Neural progenitor cell (in vitro differentiated cells): Measurements from ENCODE around the gene ZBED4. TPM values are rescaled to one million over a fixed set of nuclear protein-coding genes. Genes with fewer than 3 reads are reported as not detected.

Experiments
- DNase-seq: peaks from one replicate; pipeline ENCODE4 v3.0.0-alpha.2; 2016; ENCODE audit warnings: low spot score
- H2AFZ ChIP-seq: fragments of 200-600 bp; sonication (generic); replicated peaks from 2 replicates; pipeline ENCODE4 v1.6.1; 2016; ENCODE audit warnings: antibody characterized with exemption
- H3F3A ChIP-seq: fragments of 200-600 bp; sonication (generic); 2 replicates; pipeline ENCODE4 v1.6.1; 2016; ENCODE audit warnings: antibody characterized with exemption, low read depth
- H3K27ac ChIP-seq: fragments of 200-600 bp; sonication (generic); 2 replicates; pipeline ENCODE4 v1.5.1; 2016; ENCODE audit warnings: mild to moderate bottlenecking
- H3K27me3 ChIP-seq: fragments of 200-600 bp; sonication (generic); 2 replicates; pipeline ENCODE4 v1.6.1; 2016; ENCODE audit warnings: mild to moderate bottlenecking, moderate library complexity
- H3K36me3 ChIP-seq: fragments of 200-600 bp; sonication (generic); 2 replicates; pipeline ENCODE4 v1.5.1; 2016
- H3K4me1 ChIP-seq: fragments of 200-600 bp; sonication (generic); 2 replicates; pipeline ENCODE4 v1.6.1; 2016; ENCODE audit warnings: mixed run types
- H3K4me2 ChIP-seq: fragments of 200-600 bp; sonication (generic); 2 replicates; pipeline ENCODE4 v1.6.1; 2016
- H3K4me3 ChIP-seq: fragments of 200-600 bp; sonication (generic); 2 replicates; pipeline ENCODE4 v1.5.1; 2016
- H3K79me2 ChIP-seq: fragments of 200-600 bp; sonication (generic); 2 replicates; pipeline ENCODE4 v1.6.1; 2016; ENCODE audit warnings: low read depth
- H3K9ac ChIP-seq: fragments of 200-600 bp; sonication (generic); 2 replicates; pipeline ENCODE4 v1.6.1; 2016
- H3K9me3 ChIP-seq: fragments of 200-600 bp; sonication (generic); 2 replicates; pipeline ENCODE4 v1.5.1; 2016; ENCODE audit warnings: low read depth
- H4K20me1 ChIP-seq: fragments of 200-600 bp; sonication (generic); 2 replicates; pipeline ENCODE4 v1.6.1; 2016; ENCODE audit warnings: low read depth
- H3K27ac Mint-ChIP-seq: 3 replicates; pipeline ENCODE4 v1.8.0; 2021; ENCODE audit warnings: mixed read lengths
- H3K27me3 Mint-ChIP-seq: 2 replicates; pipeline ENCODE4 v1.8.0; 2022; ENCODE audit warnings: low read depth, mild to moderate bottlenecking, inconsistent platforms, moderate library complexity, mixed read lengths; ENCODE audit not compliant: insufficient read depth
- H3K36me3 Mint-ChIP-seq: 3 replicates; pipeline ENCODE4 v1.8.0; 2021; ENCODE audit warnings: mixed read lengths
- H3K4me1 Mint-ChIP-seq: 3 replicates; pipeline ENCODE4 v1.8.0; 2021; ENCODE audit warnings: mixed read lengths
- H3K4me3 Mint-ChIP-seq: 3 replicates; pipeline ENCODE4 v1.8.0; 2021; ENCODE audit warnings: mild to moderate bottlenecking, moderate library complexity, mixed read lengths
- H3K9me3 Mint-ChIP-seq: 3 replicates; pipeline ENCODE4 v1.8.0; 2020; ENCODE audit warnings: mixed read lengths
- EZH2 ChIP-seq: fragments of 200-600 bp; sonication (generic); IDR thresholded peaks from 2 replicates; pipeline ENCODE4 v1.6.1; 2017; ENCODE audit warnings: antibody characterized with exemption, mild to moderate bottlenecking, moderate library complexity
- EZH2phosphoT487 ChIP-seq: fragments of 200-600 bp; sonication (generic); IDR thresholded peaks from 2 replicates; pipeline ENCODE4 v1.6.1; 2017; ENCODE audit warnings: antibody characterized with exemption
- total RNA-seq: library from RNA; depleted of rRNA; stranded (reverse); fragments of >200 nt; gene quantifications from 2 replicates; pipeline ENCODE4 v1.2.3, GENCODE V29; 2015; ENCODE audit warnings: low replicate concordance
- TF ChIP-seq, protein P1 (sequence below): fragments of 200-600 bp; sonication (generic); IDR thresholded peaks from 2 replicates; pipeline ENCODE4 v1.5.1; 2017; ENCODE audit warnings: antibody characterized with exemption, mild to moderate bottlenecking

Gene ZBED4
- total RNA-seq, 1 donor from 2014 or later: 23.1 TPM

DNA sequence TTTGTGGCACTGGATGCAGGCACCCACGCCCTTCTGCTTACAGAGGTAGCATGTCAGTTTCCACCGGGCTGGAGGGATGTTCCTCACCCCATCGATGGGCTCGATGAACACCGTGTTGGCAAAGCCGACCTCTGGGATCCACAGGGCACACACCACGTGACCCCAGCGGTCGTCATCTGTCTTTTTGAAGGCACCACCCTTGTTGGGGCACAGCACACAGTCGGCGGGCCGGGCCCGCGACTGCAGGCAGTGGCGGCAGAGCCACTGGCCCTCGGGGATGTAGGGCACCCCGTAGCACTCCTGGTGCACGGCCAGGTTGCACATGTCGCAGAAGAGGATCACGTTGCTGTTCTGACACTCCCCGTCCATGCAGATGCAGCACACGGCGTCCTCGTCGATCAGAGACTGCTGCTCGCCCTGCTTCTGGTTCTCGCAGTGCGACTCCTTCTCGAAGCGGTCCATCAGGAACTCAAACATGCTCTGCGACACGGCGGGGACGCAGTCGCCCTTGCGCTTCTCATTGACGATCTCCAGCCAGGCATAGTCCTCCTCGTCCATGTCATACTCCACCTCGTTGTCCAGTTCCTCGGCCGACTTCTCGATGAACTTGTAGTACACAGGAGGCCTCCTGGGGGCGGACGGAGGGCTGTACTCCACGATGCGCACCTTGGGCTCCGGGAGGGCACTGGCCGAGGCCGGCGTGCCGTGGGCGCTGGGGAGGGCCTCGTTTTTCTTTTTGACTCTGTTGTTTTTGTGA lies 30.2 kb upstream of the ZBED4 start:
- no peak overlapping the region for H3K4me2 ChIP-seq
- peaks cover 39% of the 10 kb centered on the region for H3K36me3 Mint-ChIP-seq
- H3K27me3 Mint-ChIP-seq: peaks cover 9% of the 10 kb centered on the region
- no peak overlapping the region for H3K9ac ChIP-seq
- H3F3A ChIP-seq: no peaks in the 10 kb centered on the region
- peaks cover 26% of the 10 kb centered on the region for H3K4me1 Mint-ChIP-seq
- no peaks in the 10 kb centered on the region for H3K9me3 Mint-ChIP-seq
- no peak overlapping the region for H3K4me3 ChIP-seq
- peak overlapping the region; percentile 64 for H3K4me3 Mint-ChIP-seq
- TF ChIP-seq, protein P1, sequence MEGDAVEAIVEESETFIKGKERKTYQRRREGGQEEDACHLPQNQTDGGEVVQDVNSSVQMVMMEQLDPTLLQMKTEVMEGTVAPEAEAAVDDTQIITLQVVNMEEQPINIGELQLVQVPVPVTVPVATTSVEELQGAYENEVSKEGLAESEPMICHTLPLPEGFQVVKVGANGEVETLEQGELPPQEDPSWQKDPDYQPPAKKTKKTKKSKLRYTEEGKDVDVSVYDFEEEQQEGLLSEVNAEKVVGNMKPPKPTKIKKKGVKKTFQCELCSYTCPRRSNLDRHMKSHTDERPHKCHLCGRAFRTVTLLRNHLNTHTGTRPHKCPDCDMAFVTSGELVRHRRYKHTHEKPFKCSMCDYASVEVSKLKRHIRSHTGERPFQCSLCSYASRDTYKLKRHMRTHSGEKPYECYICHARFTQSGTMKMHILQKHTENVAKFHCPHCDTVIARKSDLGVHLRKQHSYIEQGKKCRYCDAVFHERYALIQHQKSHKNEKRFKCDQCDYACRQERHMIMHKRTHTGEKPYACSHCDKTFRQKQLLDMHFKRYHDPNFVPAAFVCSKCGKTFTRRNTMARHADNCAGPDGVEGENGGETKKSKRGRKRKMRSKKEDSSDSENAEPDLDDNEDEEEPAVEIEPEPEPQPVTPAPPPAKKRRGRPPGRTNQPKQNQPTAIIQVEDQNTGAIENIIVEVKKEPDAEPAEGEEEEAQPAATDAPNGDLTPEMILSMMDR: no peak
- TF ChIP-seq EZH2 (no peak), EZH2phosphoT487 (no peak)
- H4K20me1 ChIP-seq: peaks cover 85% of the 10 kb centered on the region
- H3K79me2 ChIP-seq: peaks cover 92% of the 10 kb centered on the region
- no peak for DNase-seq
- H3K27ac Mint-ChIP-seq: no peak overlapping the region
- H3K9me3 ChIP-seq: no peaks in the 10 kb centered on the region
- H3K4me1 ChIP-seq: peaks cover 11% of the 10 kb centered on the region
- H3K27me3 ChIP-seq: no peaks in the 10 kb centered on the region
- no peak overlapping the region for H3K27ac ChIP-seq
- H2AFZ ChIP-seq: no peak overlapping the region
- H3K36me3 ChIP-seq: no peaks in the 10 kb centered on the region

DNA sequence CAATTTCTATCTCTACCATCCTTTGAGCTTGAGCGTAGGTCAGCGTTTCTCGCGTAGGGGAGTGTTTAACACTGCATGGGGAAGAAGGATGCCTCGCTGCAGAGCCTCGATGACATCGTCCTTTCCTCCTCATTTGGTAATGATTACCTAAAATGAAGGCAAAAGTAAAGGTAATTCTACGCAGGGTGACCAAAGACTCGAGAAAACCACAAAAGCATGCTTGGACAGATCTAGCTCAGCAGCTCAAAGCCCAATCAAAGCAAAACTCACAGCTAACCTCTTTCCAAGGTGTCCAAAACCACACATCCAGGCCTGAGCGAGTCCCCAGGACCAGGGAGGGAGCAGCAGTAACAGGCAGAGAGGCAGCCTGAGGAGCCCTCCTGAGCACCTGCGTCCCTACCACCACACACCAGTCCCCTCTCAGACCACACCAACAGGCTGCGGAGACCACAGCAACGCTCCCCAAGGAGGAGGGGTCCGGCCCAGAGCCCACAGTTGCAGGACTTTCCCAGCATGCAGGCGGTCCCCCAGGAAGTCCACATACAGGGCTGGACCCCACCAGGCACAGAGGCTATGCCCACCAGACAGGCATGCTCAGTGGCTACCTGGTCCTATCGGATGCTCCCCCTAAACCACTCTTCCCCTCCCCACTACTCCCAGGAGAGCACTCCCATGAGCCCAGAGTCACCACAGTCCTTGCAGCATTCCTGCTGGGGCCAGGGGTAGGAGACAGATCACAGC lies 29.3 kb upstream of the ZBED4 start:
- Histone ChIP-seq H3K4me2 (no peak overlapping the region), H3K27me3 (no peaks in the 10 kb centered on the region), H4K20me1 (peaks cover 76% of the 10 kb centered on the region)

DNA sequence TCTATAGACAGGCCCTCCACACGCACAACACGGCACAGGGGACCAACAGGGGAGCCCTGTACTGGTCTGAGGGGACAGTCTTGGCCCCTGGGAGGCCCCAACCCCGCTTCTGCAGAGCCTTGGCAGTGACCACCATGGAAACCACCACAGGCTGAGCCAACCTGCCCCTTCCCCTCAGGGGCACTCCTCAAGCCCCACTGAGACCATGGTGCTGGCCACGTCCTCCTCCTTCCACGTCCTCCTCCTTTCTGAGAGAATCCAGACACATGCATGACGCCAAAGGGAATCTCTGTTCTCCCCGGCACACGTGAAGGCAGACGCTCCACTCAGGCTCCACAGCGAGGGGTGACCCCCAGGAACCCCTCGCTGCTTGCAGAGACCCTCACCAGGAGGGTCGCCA lies 28.7 kb upstream of the ZBED4 start:
- no peak overlapping the region for H2AFZ ChIP-seq
- peaks cover under 1% of the 10 kb centered on the region for H3K9me3 ChIP-seq
- H3F3A ChIP-seq: no peaks in the 10 kb centered on the region
- H3K36me3 ChIP-seq: no peaks in the 10 kb centered on the region
- Mint-ChIP-seq H3K27me3 (peaks cover 11% of the 10 kb centered on the region), H3K4me1 (peaks cover 26% of the 10 kb centered on the region), H3K9me3 (peaks cover 7% of the 10 kb centered on the region), H3K4me3 (peak overlapping the region; percentile 91), H3K36me3 (peaks cover 38% of the 10 kb centered on the region), H3K27ac (no peak overlapping the region)
- H3K27me3 ChIP-seq: no peaks in the 10 kb centered on the region
- no peak overlapping the region for H3K27ac ChIP-seq
- peaks cover 77% of the 10 kb centered on the region for H3K79me2 ChIP-seq
- H3K4me1 ChIP-seq: peaks cover 11% of the 10 kb centered on the region
- H3K9ac ChIP-seq: no peak overlapping the region
- peaks cover 70% of the 10 kb centered on the region for H4K20me1 ChIP-seq
- H3K4me3 ChIP-seq: no peak overlapping the region
- TF ChIP-seq EZH2phosphoT487 (no peak), EZH2 (no peak)
- TF ChIP-seq, protein P1: no peak
- no peak for DNase-seq
- H3K4me2 ChIP-seq: no peak overlapping the region

More for the DNA sequence above, 29.3 kb upstream of the ZBED4 start:
- Mint-ChIP-seq H3K4me1 (peaks cover 26% of the 10 kb centered on the region), H3K27ac (no peak overlapping the region), H3K9me3 (peaks cover 1% of the 10 kb centered on the region), H3K27me3 (peaks cover 9% of the 10 kb centered on the region), H3K36me3 (peaks cover 36% of the 10 kb centered on the region), H3K4me3 (peak overlapping the region; percentile 91)
- Histone ChIP-seq H3K79me2 (peaks cover 83% of the 10 kb centered on the region), H3F3A (no peaks in the 10 kb centered on the region), H3K27ac (no peak overlapping the region), H3K9ac (no peak overlapping the region), H2AFZ (no peak overlapping the region), H3K4me1 (peaks cover 11% of the 10 kb centered on the region), H3K9me3 (no peaks in the 10 kb centered on the region), H3K36me3 (no peaks in the 10 kb centered on the region), H3K4me3 (no peak overlapping the region)
- no peak for DNase-seq
- TF ChIP-seq, protein P1: no peak
